ENCODE data around the gene C1R. TPM values are rescaled to one million over a fixed set of nuclear protein-coding genes. Genes with fewer than 3 reads are reported as not detected.
"Not testable (repeated sequence)": the region's sequence is repeated elsewhere in the genome, so short reads cannot be mapped to it uniquely, and the experiment has no call there.

C1R gene
- total RNA-seq, 1 donor from 2014 or later, result 367 TPM

DNA sequence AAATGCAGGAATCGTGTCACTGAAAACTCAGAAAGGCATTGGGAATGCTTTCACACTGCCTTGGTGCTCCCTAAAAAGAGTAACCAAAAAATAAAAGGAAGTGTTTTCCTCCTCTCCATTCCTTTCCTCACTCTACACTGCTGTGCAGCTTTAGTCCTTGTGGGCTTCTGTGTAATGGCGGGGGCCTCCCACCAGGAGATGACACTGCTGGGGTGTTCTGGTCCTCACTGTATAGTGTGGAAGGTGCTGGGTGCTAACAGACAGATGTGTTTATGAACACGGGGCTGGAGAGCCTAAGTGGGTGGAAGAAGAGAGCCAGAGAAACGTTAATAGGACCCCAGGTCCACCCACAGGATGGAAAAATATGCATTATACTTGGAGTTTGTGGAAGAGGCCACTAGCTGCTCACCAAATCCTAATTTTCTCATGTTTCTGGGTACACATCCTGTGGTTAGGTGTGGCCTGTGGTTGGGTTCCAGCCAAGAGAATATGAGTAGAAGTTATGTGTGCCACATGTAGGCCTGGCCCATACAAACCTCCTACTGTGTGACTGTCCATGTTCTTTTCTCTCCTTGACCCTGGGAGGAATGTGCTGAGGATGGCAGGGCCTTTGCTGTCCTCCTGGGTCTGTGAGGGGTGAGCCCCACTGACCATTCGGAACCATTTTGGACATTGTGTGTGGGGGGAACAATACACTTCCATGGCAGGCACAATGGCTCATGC is 45.7 kb downstream of the C1R start:
- no peak for DNase-seq
- H3K9me3 ChIP-seq, result no peaks in the 10 kb centered on the region
- H3K27me3 ChIP-seq, result no peaks in the 10 kb centered on the region
- ATAC-seq, result no peak
- peaks cover 7% of the 10 kb centered on the region for H3K4me1 ChIP-seq
- no peak overlapping the region for H3K27ac ChIP-seq
- H3K4me3 ChIP-seq, result no peak overlapping the region
- no peaks in the 10 kb centered on the region for H3K36me3 ChIP-seq
- intact Hi-C loops (cut with DNase I), result no loop called here
- TF ChIP-seq, protein P1, sequence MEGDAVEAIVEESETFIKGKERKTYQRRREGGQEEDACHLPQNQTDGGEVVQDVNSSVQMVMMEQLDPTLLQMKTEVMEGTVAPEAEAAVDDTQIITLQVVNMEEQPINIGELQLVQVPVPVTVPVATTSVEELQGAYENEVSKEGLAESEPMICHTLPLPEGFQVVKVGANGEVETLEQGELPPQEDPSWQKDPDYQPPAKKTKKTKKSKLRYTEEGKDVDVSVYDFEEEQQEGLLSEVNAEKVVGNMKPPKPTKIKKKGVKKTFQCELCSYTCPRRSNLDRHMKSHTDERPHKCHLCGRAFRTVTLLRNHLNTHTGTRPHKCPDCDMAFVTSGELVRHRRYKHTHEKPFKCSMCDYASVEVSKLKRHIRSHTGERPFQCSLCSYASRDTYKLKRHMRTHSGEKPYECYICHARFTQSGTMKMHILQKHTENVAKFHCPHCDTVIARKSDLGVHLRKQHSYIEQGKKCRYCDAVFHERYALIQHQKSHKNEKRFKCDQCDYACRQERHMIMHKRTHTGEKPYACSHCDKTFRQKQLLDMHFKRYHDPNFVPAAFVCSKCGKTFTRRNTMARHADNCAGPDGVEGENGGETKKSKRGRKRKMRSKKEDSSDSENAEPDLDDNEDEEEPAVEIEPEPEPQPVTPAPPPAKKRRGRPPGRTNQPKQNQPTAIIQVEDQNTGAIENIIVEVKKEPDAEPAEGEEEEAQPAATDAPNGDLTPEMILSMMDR (IDR thresholded peaks at IDR 0.05), result no peak

DNA sequence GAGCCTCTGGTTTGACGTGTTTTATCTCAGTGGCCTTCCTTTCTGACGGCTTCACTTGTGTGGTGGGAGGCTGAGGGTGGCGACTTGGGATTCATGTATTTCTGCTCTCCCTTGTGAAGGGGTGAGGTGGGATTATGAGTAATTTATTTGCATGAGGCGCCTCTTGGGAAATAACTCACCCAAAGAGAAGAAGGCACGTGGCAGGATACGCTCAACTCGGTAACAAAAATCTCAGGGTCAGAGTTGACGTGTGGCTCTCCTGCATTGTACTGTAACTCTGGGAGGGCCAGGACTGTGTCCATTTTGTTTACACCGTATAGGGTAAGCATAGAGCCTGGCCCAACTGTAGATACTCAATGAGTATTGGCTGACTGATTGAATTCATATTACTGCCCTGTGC is 46.3 kb downstream of the C1R start:
- no peaks in the 10 kb centered on the region for H3K9me3 ChIP-seq
- H3K27ac ChIP-seq, result no peak overlapping the region
- ATAC-seq (no peak), DNase-seq (no peak)
- H3K36me3 ChIP-seq, result no peaks in the 10 kb centered on the region
- H3K27me3 ChIP-seq, result no peaks in the 10 kb centered on the region
- H3K4me1 ChIP-seq, result peaks cover 7% of the 10 kb centered on the region
- TF ChIP-seq, protein P1 (IDR thresholded peaks at IDR 0.05), result no peak
- H3K4me3 ChIP-seq, result no peak overlapping the region
- intact Hi-C loops (cut with DNase I), result no loop called here

DNA sequence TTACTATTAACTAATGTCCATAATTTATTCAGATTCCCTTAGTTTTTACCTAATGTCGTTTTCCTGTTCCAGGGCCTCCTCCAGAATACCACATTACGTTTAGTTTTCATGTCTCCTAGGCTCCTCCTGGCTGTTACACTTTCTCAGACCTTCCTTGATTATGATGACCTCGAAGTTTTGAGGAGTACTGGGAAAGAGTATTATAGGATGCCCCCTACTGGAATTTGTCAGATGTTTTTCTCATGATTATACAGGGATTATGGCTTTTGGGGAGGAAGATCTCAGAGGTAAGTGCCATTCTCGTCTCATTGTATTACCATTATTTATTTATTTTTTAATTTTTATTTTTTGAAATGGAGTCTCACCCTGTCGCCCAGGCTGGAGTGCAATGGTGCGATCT is 49.4 kb downstream of the C1R start:
- Histone ChIP-seq H3K4me3 (no peak overlapping the region), H3K9me3 (no peaks in the 10 kb centered on the region), H3K36me3 (no peaks in the 10 kb centered on the region), H3K4me1 (peaks cover 7% of the 10 kb centered on the region), H3K27me3 (no peaks in the 10 kb centered on the region), H3K27ac (no peak overlapping the region)
- ATAC-seq (peak; percentile 91), DNase-seq (no peak)
- intact Hi-C loops (cut with DNase I), result no loop called here
- TF ChIP-seq, protein P1 (IDR thresholded peaks at IDR 0.05), result peak; percentile 50

DNA sequence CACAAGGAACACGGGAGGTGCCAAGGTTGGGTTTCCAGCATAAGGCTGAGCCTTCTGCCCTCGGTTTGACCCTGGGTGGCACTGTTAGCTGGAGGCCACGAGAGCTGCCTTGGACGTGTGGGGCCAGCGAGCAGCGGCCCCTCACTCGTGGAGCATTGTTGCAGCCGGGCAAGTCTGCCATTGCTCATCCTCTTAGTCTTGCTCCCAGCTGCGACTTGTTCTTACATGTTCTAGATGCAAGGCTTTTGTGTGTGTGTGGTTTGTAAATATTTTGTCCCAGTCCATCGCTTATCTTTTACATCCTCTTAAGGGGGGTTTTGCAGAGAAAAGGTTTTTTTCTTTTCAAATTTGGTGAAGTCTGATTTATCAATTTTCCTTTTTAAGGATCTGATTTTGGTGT is 52.8 kb downstream of the C1R start:
- no peak for DNase-seq
- no peaks in the 10 kb centered on the region for H3K36me3 ChIP-seq
- no peak overlapping the region for H3K27ac ChIP-seq
- H3K27me3 ChIP-seq, result no peaks in the 10 kb centered on the region
- intact Hi-C loops (cut with DNase I), result no loop called here
- H3K4me1 ChIP-seq, result no peaks in the 10 kb centered on the region
- no peaks in the 10 kb centered on the region for H3K9me3 ChIP-seq
- TF ChIP-seq, protein P1 (IDR thresholded peaks at IDR 0.05), result no peak
- no peak overlapping the region for H3K4me3 ChIP-seq
- ATAC-seq, result no peak

DNA sequence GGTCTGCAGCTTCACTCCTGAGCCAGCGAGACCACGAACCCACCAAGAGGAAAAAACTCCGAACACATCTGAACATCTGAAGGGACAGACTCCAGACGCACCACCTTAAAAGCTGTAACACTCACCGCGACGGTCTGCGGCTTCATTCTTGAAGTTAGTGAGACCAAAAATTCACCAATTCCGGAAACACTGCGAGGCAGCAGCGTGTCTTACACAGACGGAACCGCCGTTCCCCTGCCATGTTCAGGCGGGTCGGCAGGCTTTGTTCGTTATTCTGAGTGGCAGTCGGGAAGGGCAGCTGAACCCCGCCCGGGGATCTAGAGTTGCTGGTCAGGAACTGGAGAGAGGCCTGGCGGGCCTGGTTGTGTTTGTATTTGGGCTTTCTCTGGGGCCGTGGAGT is 53.7 kb downstream of the C1R start:
- TF ChIP-seq, protein P1 (IDR thresholded peaks at IDR 0.05), result no peak
- intact Hi-C loops (cut with DNase I), result no loop called here
- DNase-seq, result no peak
- H3K4me3 ChIP-seq, result no peak overlapping the region
- H3K9me3 ChIP-seq, result no peaks in the 10 kb centered on the region
- H3K36me3 ChIP-seq, result no peaks in the 10 kb centered on the region
- no peak overlapping the region for H3K27ac ChIP-seq
- no peaks in the 10 kb centered on the region for H3K27me3 ChIP-seq
- ATAC-seq, result no peak
- no peaks in the 10 kb centered on the region for H3K4me1 ChIP-seq

DNA sequence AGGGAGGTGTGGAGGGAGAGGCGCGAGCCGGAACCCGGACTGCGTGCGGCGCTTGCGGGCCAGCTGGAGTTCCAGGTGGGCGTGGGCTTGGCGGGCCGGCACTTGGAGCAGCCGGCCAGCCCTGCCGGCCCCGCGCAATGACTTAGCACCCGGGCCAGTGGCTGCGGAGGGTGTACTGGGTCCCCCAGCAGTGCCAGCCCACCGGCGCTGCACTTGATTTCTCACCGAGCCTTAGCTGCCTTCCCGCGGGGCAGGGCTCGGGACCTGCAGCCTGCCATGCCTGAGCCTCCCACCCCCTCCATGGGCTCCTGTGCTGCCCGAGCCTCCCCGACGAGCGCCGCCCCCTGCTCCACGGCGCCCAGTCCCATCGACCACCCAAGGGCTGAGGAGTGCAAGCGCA is 54.8 kb downstream of the C1R start:
- H3K27ac ChIP-seq; intact Hi-C loops (cut with DNase I); H3K9me3 ChIP-seq; H3K36me3 ChIP-seq; DNase-seq; H3K4me3 ChIP-seq; ATAC-seq; H3K4me1 ChIP-seq; H3K27me3 ChIP-seq: not testable (repeated sequence)
